A549 (cell line): ENCODE results near the gene ALPG. TPM values are rescaled to one million over a fixed set of nuclear protein-coding genes. Genes with fewer than 3 reads are reported as not detected.

Experiments used
- ATAC-seq, 2 experiments: fragments of 200-7000 bp in 1 of 2; fragments of >200 bp in 1 of 2; cut with Nextera tagmentation in 1 of 2; cut with Tn5 transposase in 1 of 2; 3 replicates each; pipeline versions ENCODE4 v1.8.0 to v1.9.1; 2018 to 2020; ENCODE audit warnings: mild to moderate bottlenecking in 1 of 2, moderate library complexity in 1 of 2
- CTCF ChIA-PET: fragments of 300-600 bp; sonication (Branson Sonifier 250); formaldehyde crosslinking; extraction: SDS; loops from one replicate; lab custom pipeline; 2021; ENCODE audit warnings: antibody characterized with exemption, inconsistent platforms; lab: Yijun Ruan, JAX
- POLR2A ChIA-PET: fragments of 350-600 bp; formaldehyde crosslinking; extraction: SDS; loops from one replicate; lab custom pipeline; 2021; ENCODE audit warnings: antibody characterized with exemption, inconsistent platforms; lab: Yijun Ruan, JAX
- DNase-seq, 2 experiments: peaks; one replicate each; pipeline versions ENCODE4 v3.0.0 to v3.0.0-alpha.2; 2011 to 2016; ENCODE audit warnings: low read depth in 1 of 2, low spot score in 1 of 2
- FAIRE-seq: peaks from 2 replicates; lab custom pipeline; 2011; peaks lifted over from hg19 to GRCh38; lab: Jason Lieb, UNC
- H3K27ac ChIP-seq, 2 experiments: fragments of >200 bp; sonication (Bioruptor Twin); formaldehyde crosslinking; 3 replicates each; pipeline ENCODE4 v1.5.1; 2016 to 2017
- H3K4me1 ChIP-seq: fragments of >200 bp; sonication (Bioruptor Twin); formaldehyde crosslinking; 3 replicates; pipeline ENCODE4 v1.6.1; 2016
- H3K4me2 ChIP-seq: fragments of >200 bp; sonication (Bioruptor Twin); formaldehyde crosslinking; 3 replicates; pipeline ENCODE4 v1.6.1; 2016
- H3K4me3 ChIP-seq: fragments of >200 bp; sonication (Bioruptor Twin); formaldehyde crosslinking; 3 replicates; pipeline ENCODE4 v1.5.1; 2016
- H3K9me3 ChIP-seq: fragments of >200 bp; sonication (Bioruptor Twin); formaldehyde crosslinking; 3 replicates; pipeline ENCODE4 v1.6.1; 2016
- BCL3 ChIP-seq: fragments of >200 bp; sonication (Bioruptor Twin); formaldehyde crosslinking; IDR thresholded peaks from 3 replicates; pipeline ENCODE4 v1.6.1; 2016
- E2F6 ChIP-seq: IDR thresholded peaks from 2 replicates; pipeline ENCODE4 v1.6.1; 2012; ENCODE audit warnings: low read depth, borderline replicate concordance
- EHF ChIP-seq: fragments of 250-450 bp; sonication (Bioruptor Pico); IDR thresholded peaks from 2 replicates; pipeline ENCODE4 v1.5.0; 2020; ENCODE audit warnings: mild to moderate bottlenecking
- EHMT2 ChIP-seq: fragments of 200-600 bp; sonication (generic); IDR thresholded peaks from 2 replicates; pipeline ENCODE4 v1.6.1; 2016; ENCODE audit warnings: antibody characterized with exemption, low read depth, mild to moderate bottlenecking, moderate library complexity
- EP300 ChIP-seq, 2 experiments: fragments of >200 bp; sonication (Bioruptor Twin); formaldehyde crosslinking; IDR thresholded peaks; 2 replicates in 1 of 2; 3 replicates in 1 of 2; pipeline ENCODE4 v1.6.1; 2016 to 2017
- GATA3 ChIP-seq: IDR thresholded peaks from 2 replicates; pipeline ENCODE4 v1.6.1; 2012; ENCODE audit warnings: borderline replicate concordance
- HDAC2 ChIP-seq: fragments of 200-600 bp; sonication (generic); IDR thresholded peaks from 2 replicates; pipeline ENCODE4 v1.6.1; 2016
- HES2 ChIP-seq: fragments of >200 bp; sonication (Bioruptor Twin); formaldehyde crosslinking; IDR thresholded peaks from 2 replicates; pipeline ENCODE4 v1.6.1; 2016
- HEYL ChIP-seq: fragments of 250-450 bp; sonication (Bioruptor Pico); IDR thresholded peaks from 2 replicates; pipeline ENCODE4 v1.8.0; 2021; ENCODE audit warnings: mild to moderate bottlenecking, moderate library complexity
- KDM1A ChIP-seq: fragments of 200-600 bp; sonication (generic); IDR thresholded peaks from 2 replicates; pipeline ENCODE4 v1.6.1; 2016; ENCODE audit warnings: low read depth, mild to moderate bottlenecking
- KDM5A ChIP-seq: fragments of 200-600 bp; sonication (generic); IDR thresholded peaks from 2 replicates; pipeline ENCODE4 v1.6.1; 2016; ENCODE audit warnings: antibody characterized with exemption, mild to moderate bottlenecking
- MAFK ChIP-seq: fragments of 450-650 bp; IDR thresholded peaks from 2 replicates; pipeline ENCODE4 v1.6.1; 2014; ENCODE audit not compliant: partially characterized antibody
- MAX ChIP-seq: IDR thresholded peaks from 2 replicates; pipeline ENCODE4 v1.6.1; 2012
- NFE2L2 ChIP-seq: fragments of 150-350 bp; conservative IDR thresholded peaks from 2 replicates; pipeline ENCODE4 v1.6.1; 2014; ENCODE audit warnings: low read length
- PHF8 ChIP-seq: fragments of 200-600 bp; sonication (generic); IDR thresholded peaks from 2 replicates; pipeline ENCODE4 v1.6.1; 2016; ENCODE audit warnings: low read depth, mild to moderate bottlenecking, antibody characterized with exemption, moderate library complexity, borderline replicate concordance
- POLR2A ChIP-seq: IDR thresholded peaks from 2 replicates; pipeline ENCODE4 v1.6.1; 2012; ENCODE audit warnings: mild to moderate bottlenecking, low read length
- RCOR1 ChIP-seq: fragments of 150-350 bp; IDR thresholded peaks from 2 replicates; pipeline ENCODE4 v1.6.1; 2014; ENCODE audit warnings: antibody characterized with exemption, low read length, low read depth
- RNF2 ChIP-seq: fragments of 200-600 bp; sonication (generic); IDR thresholded peaks from 2 replicates; pipeline ENCODE4 v1.6.1; 2016; ENCODE audit warnings: low read depth, mild to moderate bottlenecking, antibody characterized with exemption, moderate library complexity, borderline replicate concordance
- TP53 ChIP-seq: fragments of 250-450 bp; sonication (Bioruptor Pico); IDR thresholded peaks from 2 replicates; pipeline ENCODE4 v1.5.0; 2021; ENCODE audit warnings: mild to moderate bottlenecking, moderate library complexity
- ZFP36 ChIP-seq: fragments of 450-650 bp; IDR thresholded peaks from 2 replicates; pipeline ENCODE4 v1.6.1; 2014; ENCODE audit warnings: borderline replicate concordance; ENCODE audit not compliant: partially characterized antibody
- ZNF302 ChIP-seq: fragments of 250-450 bp; sonication (Bioruptor Pico); IDR thresholded peaks from 2 replicates; pipeline ENCODE4 v1.9.0; 2021; ENCODE audit warnings: inconsistent platforms, mild to moderate bottlenecking, moderate library complexity
- ZSCAN20 ChIP-seq: fragments of 250-450 bp; sonication (Bioruptor Pico); IDR thresholded peaks from 2 replicates; pipeline ENCODE4 v1.8.0; 2022; ENCODE audit warnings: mild to moderate bottlenecking, moderate library complexity
- WGBS: methylation state at CpG from one replicate; pipeline ENCODE4 v1.1.6; 2017; ENCODE audit errors: missing lambda C conversion rate; 5-methylcytosine and 5-hydroxymethylcytosine counted together
- polyA plus RNA-seq, 4 experiments: library from polyadenylated mRNA; depleted of rRNA in 3 of 4; stranded (reverse); fragments of >200 nt; fragmentation: RNase III in 1 of 4; extraction: RNeasy Plus Mini Kit Qiagen cat#74134 plus additional on column Dnase treatment in 1 of 4; gene quantifications; 2 replicates in 3 of 4; 3 replicates in 1 of 4; pipeline ENCODE4 v1.2.3, GENCODE V29; 2011 to 2017

Gene ALPG
- polyA plus RNA-seq, 2 of the 4 experiments (the other 2 are of a cell fraction): 0.04 to 0.18 TPM

- Histone ChIP-seq H3K4me3 (no peak within 1 kb of the TSS), H3K9me3 (no peaks in the 10 kb centered on the region), H3K4me1 (no peaks in the 10 kb centered on the region), H3K4me2 (no peak within 1 kb of the TSS), H3K27ac (no peak within 1 kb of the TSS)
- WGBS: 76% methylated on average over 14 of the region's 14 CpGs
- ChIA-PET POLR2A (no interaction called here), CTCF (interaction anchor here (1.6 to 3.9 kb wide), 3 partner anchors 9 to 66 kb away, joined by 4 to 18 read pairs (median 8); partner anchors contain the start of gene PRSS56)
- DNase-seq (no peak), ATAC-seq (no peak), FAIRE-seq (no peak)
- no peak for TF ChIP-seq MAFK
- no peak for TF ChIP-seq ZFP36
- no peak for TF ChIP-seq PHF8
- no peak for TF ChIP-seq BCL3
- no peak for TF ChIP-seq RCOR1
- TF ChIP-seq EHF: no peak
- TF ChIP-seq NFE2L2: no peak
- no peak for TF ChIP-seq EHMT2
Observed at GRCh38 chr2:232455426-232456255, 49.0 kb downstream of the ALPG start, which contains the start of gene ALPI. ALPI (plus strand) TSS chr2:232456153; CDS start chr2:232456200, 47 bp downstream.

- H3K27ac ChIP-seq: no peak overlapping the region
- 83% methylated on average over 25 of the region's 27 CpGs for WGBS
- ChIA-PET CTCF (interaction anchor here (0.6 to 2.0 kb wide), 5 partner anchors 8 to 550 kb away, joined by 3 to 8 read pairs (median 3); no protein-coding TSS in a partner anchor), POLR2A (no interaction called here)
- H3K4me3 ChIP-seq: no peak overlapping the region
- TF ChIP-seq TP53 (CRISPR knock-in tag) (no peak), POLR2A (no peak), RCOR1 (no peak), HES2 (no peak), RNF2 (no peak), GATA3 (no peak), KDM5A (no peak), HEYL (CRISPR knock-in tag) (no peak), ZSCAN20 (no peak), EP300 (IDR thresholded peaks at IDR 0.05) (no peak), MAX (no peak), KDM1A (no peak), ZFP36 (no peak), HDAC2 (no peak), E2F6 (no peak), ZNF302 (CRISPR knock-in tag) (no peak)
- no peak for ATAC-seq
- FAIRE-seq: no peak
- no peaks in the 10 kb centered on the region for H3K9me3 ChIP-seq
- no peak overlapping the region for H3K4me2 ChIP-seq
- no peak for DNase-seq
- H3K4me1 ChIP-seq: no peaks in the 10 kb centered on the region
Observed at GRCh38 chr2:232456296-232457120, 49.9 kb downstream of the ALPG start.
